HEK293 (cell line): ENCODE results near the gene PRSS35.

Source experiments
- CTCF ChIA-PET: fragments of 350-600 bp; formaldehyde crosslinking; extraction: SDS; loops from one replicate; lab custom pipeline; 2021; ENCODE audit warnings: antibody characterized with exemption; lab: Yijun Ruan, JAX
- POLR2A ChIA-PET: fragments of 300-600 bp; formaldehyde crosslinking; extraction: SDS; loops from one replicate; lab custom pipeline; 2020; ENCODE audit warnings: antibody characterized with exemption, inconsistent platforms; lab: Yijun Ruan, JAX
- H3K27ac ChIP-seq: fragments of 200-500 bp; sonication (Bioruptor generic); 2 replicates; pipeline ENCODE4 v1.5.1; 2014; ENCODE audit warnings: low read depth, low read length, control low read depth, inconsistent platforms; ENCODE audit errors: extremely low read depth
- H3K36me3 ChIP-seq, 2 experiments: fragments of 200-500 bp in 1 of 2; sonication (Bioruptor generic) in 1 of 2; 1 replicate in 1 of 2; 2 replicates in 1 of 2; pipeline ENCODE4 v1.5.1; 2014 to 2017; ENCODE audit warnings: inconsistent platforms in 2 of 2, low read length in 2 of 2; ENCODE audit not compliant: control insufficient read depth in 2 of 2, insufficient read depth in 1 of 2
- H3K4me1 ChIP-seq: fragments of 200-500 bp; sonication (Bioruptor generic); 2 replicates; pipeline ENCODE4 v1.5.1; 2014; ENCODE audit warnings: mild to moderate bottlenecking, low read length, inconsistent platforms; ENCODE audit not compliant: control insufficient read depth, insufficient read depth
- H3K4me3 ChIP-seq: 2 replicates; pipeline ENCODE4 v1.5.1; 2011; ENCODE audit warnings: low read depth, mild to moderate bottlenecking, control low read depth, low read length, moderate library complexity
- H3K9me3 ChIP-seq: fragments of 200-500 bp; sonication (Bioruptor generic); 2 replicates; pipeline ENCODE4 v1.5.1; 2014; ENCODE audit warnings: low read depth, low read length, inconsistent platforms; ENCODE audit not compliant: control insufficient read depth, insufficient read depth
- EGR2 ChIP-seq: fragments of 450-650 bp; formaldehyde crosslinking; IDR thresholded peaks from 2 replicates; pipeline ENCODE4 v1.5.1; 2016; ENCODE audit warnings: low read depth, missing biosample characterization, missing genetic modification characterization
- GLIS2 ChIP-seq: fragments of 450-650 bp; formaldehyde crosslinking; IDR thresholded peaks from 2 replicates; pipeline ENCODE4 v1.5.1; 2016; ENCODE audit warnings: missing biosample characterization, missing genetic modification characterization
- HOXD13 ChIP-seq: sonication (generic); formaldehyde crosslinking; IDR thresholded peaks from 2 replicates; pipeline ENCODE4 v1.8.0; 2022; ENCODE audit warnings: missing genetic modification reagents, borderline replicate concordance
- SP3 ChIP-seq: fragments of 450-650 bp; formaldehyde crosslinking; IDR thresholded peaks from 2 replicates; pipeline ENCODE4 v1.5.1; 2016; ENCODE audit warnings: missing biosample characterization, missing genetic modification characterization
- ZBTB11 ChIP-seq: fragments of 450-650 bp; formaldehyde crosslinking; conservative IDR thresholded peaks from 2 replicates; pipeline ENCODE4 v1.5.1; 2016; ENCODE audit warnings: low read depth, missing biosample characterization, missing genetic modification characterization
- ZBTB7A ChIP-seq: fragments of 450-650 bp; formaldehyde crosslinking; IDR thresholded peaks from 2 replicates; pipeline ENCODE4 v1.5.1; 2016; ENCODE audit warnings: low read depth, missing biosample characterization, missing genetic modification characterization
- ZNF114 ChIP-seq: fragments of 450-650 bp; formaldehyde crosslinking; IDR thresholded peaks from 2 replicates; pipeline ENCODE4 v1.5.0; 2017; ENCODE audit warnings: missing biosample characterization, missing genetic modification characterization
- ZNF133 ChIP-seq: fragments of 450-650 bp; formaldehyde crosslinking; IDR thresholded peaks from 2 replicates; pipeline ENCODE4 v1.5.1; 2016; ENCODE audit warnings: missing biosample characterization, missing genetic modification characterization
- ZNF138 ChIP-seq: fragments of 450-650 bp; formaldehyde crosslinking; IDR thresholded peaks from 2 replicates; pipeline ENCODE4 v1.5.1; 2016; ENCODE audit warnings: missing biosample characterization, missing genetic modification characterization, borderline replicate concordance
- ZNF221 ChIP-seq: fragments of 450-650 bp; formaldehyde crosslinking; IDR thresholded peaks from 2 replicates; pipeline ENCODE4 v1.5.1; 2017; ENCODE audit warnings: missing biosample characterization, missing genetic modification characterization, borderline replicate concordance
- ZNF26 ChIP-seq: fragments of 450-650 bp; formaldehyde crosslinking; IDR thresholded peaks from 2 replicates; pipeline ENCODE4 v1.5.1; 2016; ENCODE audit warnings: missing biosample characterization, missing genetic modification characterization
- ZNF514 ChIP-seq: fragments of 450-650 bp; formaldehyde crosslinking; IDR thresholded peaks from 2 replicates; pipeline ENCODE4 v1.5.1; 2016; ENCODE audit warnings: missing biosample characterization, missing genetic modification characterization
- ZNF544 ChIP-seq: fragments of 450-650 bp; formaldehyde crosslinking; IDR thresholded peaks from 2 replicates; pipeline ENCODE4 v1.5.0; 2017; ENCODE audit warnings: missing biosample characterization, missing genetic modification characterization
- ZNF549 ChIP-seq: fragments of 450-650 bp; IDR thresholded peaks from 2 replicates; pipeline ENCODE4 v1.5.1; 2018; ENCODE audit warnings: missing biosample characterization, missing genetic modification characterization, mild to moderate bottlenecking, inconsistent platforms, moderate library complexity
- ZNF624 ChIP-seq: fragments of 450-650 bp; formaldehyde crosslinking; IDR thresholded peaks from 2 replicates; pipeline ENCODE4 v1.5.1; 2017; ENCODE audit warnings: missing biosample characterization, missing genetic modification characterization
- ZNF677 ChIP-seq: fragments of 450-650 bp; IDR thresholded peaks from 2 replicates; pipeline ENCODE4 v1.5.0; 2018; ENCODE audit warnings: missing biosample characterization, mild to moderate bottlenecking, missing genetic modification characterization, moderate library complexity
- ZNF776 ChIP-seq: fragments of 450-650 bp; formaldehyde crosslinking; IDR thresholded peaks from 2 replicates; pipeline ENCODE4 v1.5.0; 2017; ENCODE audit warnings: missing biosample characterization, missing genetic modification characterization, borderline replicate concordance
- TF ChIP-seq, protein P1 (sequence below): fragments of 450-650 bp; formaldehyde crosslinking; IDR thresholded peaks from 2 replicates; pipeline ENCODE4 v1.5.0; 2017; ENCODE audit warnings: missing biosample characterization, missing genetic modification characterization, borderline replicate concordance
- TF ChIP-seq, protein P2 (sequence below): fragments of 450-650 bp; formaldehyde crosslinking; IDR thresholded peaks from 2 replicates; pipeline ENCODE4 v1.5.1; 2016; ENCODE audit warnings: missing biosample characterization, missing genetic modification characterization
- TF ChIP-seq, protein P3 (sequence below): fragments of 450-650 bp; IDR thresholded peaks from 2 replicates; pipeline ENCODE4 v1.5.1; 2018; ENCODE audit warnings: missing biosample characterization, mild to moderate bottlenecking, missing genetic modification characterization
- TF ChIP-seq, protein P4 (sequence below): fragments of 450-650 bp; formaldehyde crosslinking; IDR thresholded peaks from 2 replicates; pipeline ENCODE4 v1.5.1; 2016; ENCODE audit warnings: missing biosample characterization, missing genetic modification characterization

PRSS35 gene

GRCh38 chr6:83511266-83511665 is 1.1 kb upstream of the PRSS35 start (continued):
- TF ChIP-seq, protein P1, sequence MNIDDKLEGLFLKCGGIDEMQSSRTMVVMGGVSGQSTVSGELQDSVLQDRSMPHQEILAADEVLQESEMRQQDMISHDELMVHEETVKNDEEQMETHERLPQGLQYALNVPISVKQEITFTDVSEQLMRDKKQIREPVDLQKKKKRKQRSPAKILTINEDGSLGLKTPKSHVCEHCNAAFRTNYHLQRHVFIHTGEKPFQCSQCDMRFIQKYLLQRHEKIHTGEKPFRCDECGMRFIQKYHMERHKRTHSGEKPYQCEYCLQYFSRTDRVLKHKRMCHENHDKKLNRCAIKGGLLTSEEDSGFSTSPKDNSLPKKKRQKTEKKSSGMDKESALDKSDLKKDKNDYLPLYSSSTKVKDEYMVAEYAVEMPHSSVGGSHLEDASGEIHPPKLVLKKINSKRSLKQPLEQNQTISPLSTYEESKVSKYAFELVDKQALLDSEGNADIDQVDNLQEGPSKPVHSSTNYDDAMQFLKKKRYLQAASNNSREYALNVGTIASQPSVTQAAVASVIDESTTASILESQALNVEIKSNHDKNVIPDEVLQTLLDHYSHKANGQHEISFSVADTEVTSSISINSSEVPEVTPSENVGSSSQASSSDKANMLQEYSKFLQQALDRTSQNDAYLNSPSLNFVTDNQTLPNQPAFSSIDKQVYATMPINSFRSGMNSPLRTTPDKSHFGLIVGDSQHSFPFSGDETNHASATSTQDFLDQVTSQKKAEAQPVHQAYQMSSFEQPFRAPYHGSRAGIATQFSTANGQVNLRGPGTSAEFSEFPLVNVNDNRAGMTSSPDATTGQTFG, result no peak
- TF ChIP-seq EGR2 (tag by site-specific recombination) (no peak), ZNF549 (tag by site-specific recombination) (no peak)
- TF ChIP-seq, all 188 proteins: peak for 0

- Histone ChIP-seq H3K4me3 (no peak overlapping the region), H3K36me3 (no peaks in the 10 kb centered on the region), H3K4me1 (no peaks in the 10 kb centered on the region), H3K9me3 (no peaks in the 10 kb centered on the region), H3K27ac (no peak overlapping the region)
- ChIA-PET CTCF (interaction anchor here (0.6 to 8.1 kb wide), 50 partner anchors 8 to 1266 kb away, joined by 3 to 248 read pairs (median 4); partner anchors contain the start of genes DOP1A and UBE3D), POLR2A (interaction anchor here (1.0 kb wide), 2 partner anchors 292 to 446 kb away, joined by 3 read pairs; no protein-coding TSS in a partner anchor)
- TF ChIP-seq ZNF133 (tag by site-specific recombination) (no peak), ZBTB11 (tag by site-specific recombination) (no peak), ZNF114 (tag by site-specific recombination) (no peak), ZNF776 (no peak), ZNF677 (tag by site-specific recombination) (no peak), ZNF138 (tag by site-specific recombination) (no peak), ZBTB7A (tag by site-specific recombination) (no peak), SP3 (tag by site-specific recombination) (no peak), ZNF221 (tag by site-specific recombination) (no peak), ZNF544 (no peak), ZNF624 (tag by site-specific recombination) (no peak), ZNF514 (tag by site-specific recombination) (no peak), ZNF26 (tag by site-specific recombination) (no peak), HOXD13 (CRISPR knock-in tag) (no peak), GLIS2 (tag by site-specific recombination) (no peak)
- TF ChIP-seq, protein P2, sequence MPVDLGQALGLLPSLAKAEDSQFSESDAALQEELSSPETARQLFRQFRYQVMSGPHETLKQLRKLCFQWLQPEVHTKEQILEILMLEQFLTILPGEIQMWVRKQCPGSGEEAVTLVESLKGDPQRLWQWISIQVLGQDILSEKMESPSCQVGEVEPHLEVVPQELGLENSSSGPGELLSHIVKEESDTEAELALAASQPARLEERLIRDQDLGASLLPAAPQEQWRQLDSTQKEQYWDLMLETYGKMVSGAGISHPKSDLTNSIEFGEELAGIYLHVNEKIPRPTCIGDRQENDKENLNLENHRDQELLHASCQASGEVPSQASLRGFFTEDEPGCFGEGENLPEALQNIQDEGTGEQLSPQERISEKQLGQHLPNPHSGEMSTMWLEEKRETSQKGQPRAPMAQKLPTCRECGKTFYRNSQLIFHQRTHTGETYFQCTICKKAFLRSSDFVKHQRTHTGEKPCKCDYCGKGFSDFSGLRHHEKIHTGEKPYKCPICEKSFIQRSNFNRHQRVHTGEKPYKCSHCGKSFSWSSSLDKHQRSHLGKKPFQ (tag by site-specific recombination), result no peak
- TF ChIP-seq, protein P3, sequence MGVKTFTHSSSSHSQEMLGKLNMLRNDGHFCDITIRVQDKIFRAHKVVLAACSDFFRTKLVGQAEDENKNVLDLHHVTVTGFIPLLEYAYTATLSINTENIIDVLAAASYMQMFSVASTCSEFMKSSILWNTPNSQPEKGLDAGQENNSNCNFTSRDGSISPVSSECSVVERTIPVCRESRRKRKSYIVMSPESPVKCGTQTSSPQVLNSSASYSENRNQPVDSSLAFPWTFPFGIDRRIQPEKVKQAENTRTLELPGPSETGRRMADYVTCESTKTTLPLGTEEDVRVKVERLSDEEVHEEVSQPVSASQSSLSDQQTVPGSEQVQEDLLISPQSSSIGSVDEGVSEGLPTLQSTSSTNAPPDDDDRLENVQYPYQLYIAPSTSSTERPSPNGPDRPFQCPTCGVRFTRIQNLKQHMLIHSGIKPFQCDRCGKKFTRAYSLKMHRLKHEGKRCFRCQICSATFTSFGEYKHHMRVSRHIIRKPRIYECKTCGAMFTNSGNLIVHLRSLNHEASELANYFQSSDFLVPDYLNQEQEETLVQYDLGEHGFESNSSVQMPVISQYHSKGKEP (tag by site-specific recombination), result no peak
- TF ChIP-seq, protein P4, sequence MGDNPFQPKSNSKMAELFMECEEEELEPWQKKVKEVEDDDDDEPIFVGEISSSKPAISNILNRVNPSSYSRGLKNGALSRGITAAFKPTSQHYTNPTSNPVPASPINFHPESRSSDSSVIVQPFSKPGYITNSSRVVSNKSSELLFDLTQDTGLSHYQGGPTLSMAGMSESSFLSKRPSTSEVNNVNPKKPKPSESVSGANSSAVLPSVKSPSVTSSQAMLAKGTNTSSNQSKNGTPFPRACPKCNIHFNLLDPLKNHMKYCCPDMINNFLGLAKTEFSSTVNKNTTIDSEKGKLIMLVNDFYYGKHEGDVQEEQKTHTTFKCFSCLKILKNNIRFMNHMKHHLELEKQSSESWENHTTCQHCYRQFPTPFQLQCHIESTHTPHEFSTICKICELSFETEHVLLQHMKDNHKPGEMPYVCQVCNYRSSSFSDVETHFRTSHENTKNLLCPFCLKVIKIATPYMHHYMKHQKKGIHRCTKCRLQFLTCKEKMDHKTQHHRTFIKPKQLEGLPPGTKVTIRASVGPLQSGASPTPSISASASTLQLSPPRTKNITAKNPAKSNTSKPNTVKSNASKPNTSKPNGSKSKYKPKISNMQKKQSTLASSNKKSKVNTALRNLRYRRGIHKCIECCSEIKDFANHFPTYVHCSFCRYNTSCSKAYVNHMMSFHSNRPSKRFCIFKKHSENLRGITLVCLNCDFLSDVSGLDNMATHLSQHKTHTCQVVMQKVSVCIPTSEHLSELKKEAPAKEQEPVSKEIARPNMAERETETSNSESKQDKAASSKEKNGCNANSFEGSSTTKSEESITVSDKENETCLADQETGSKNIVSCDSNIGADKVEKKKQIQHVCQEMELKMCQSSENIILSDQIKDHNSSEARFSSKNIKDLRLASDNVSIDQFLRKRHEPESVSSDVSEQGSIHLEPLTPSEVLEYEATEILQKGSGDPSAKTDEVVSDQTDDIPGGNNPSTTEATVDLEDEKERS (tag by site-specific recombination), result no peak
Measured at GRCh38 chr6:83514466-83514865, 2.1 kb downstream of the PRSS35 start.
